GM18909 (cell line): ENCODE data around the gene EDEM3.
A peak's percentile ranks its signal among the peaks of the same experiment; 100 is the strongest.
"Not testable (repeated sequence)": the region's sequence is repeated elsewhere in the genome, so short reads cannot be mapped to it uniquely, and the experiment has no call there.

ENCODE experiments used
- ATAC-seq: cut with Tn5 transposase; IDR thresholded peaks from one replicate; pipeline ENCODE4 v1.9.1; 2021; ENCODE audit warnings: mild to moderate bottlenecking; ENCODE audit not compliant: unreplicated experiment, poor library complexity

EDEM3 gene, protein sequence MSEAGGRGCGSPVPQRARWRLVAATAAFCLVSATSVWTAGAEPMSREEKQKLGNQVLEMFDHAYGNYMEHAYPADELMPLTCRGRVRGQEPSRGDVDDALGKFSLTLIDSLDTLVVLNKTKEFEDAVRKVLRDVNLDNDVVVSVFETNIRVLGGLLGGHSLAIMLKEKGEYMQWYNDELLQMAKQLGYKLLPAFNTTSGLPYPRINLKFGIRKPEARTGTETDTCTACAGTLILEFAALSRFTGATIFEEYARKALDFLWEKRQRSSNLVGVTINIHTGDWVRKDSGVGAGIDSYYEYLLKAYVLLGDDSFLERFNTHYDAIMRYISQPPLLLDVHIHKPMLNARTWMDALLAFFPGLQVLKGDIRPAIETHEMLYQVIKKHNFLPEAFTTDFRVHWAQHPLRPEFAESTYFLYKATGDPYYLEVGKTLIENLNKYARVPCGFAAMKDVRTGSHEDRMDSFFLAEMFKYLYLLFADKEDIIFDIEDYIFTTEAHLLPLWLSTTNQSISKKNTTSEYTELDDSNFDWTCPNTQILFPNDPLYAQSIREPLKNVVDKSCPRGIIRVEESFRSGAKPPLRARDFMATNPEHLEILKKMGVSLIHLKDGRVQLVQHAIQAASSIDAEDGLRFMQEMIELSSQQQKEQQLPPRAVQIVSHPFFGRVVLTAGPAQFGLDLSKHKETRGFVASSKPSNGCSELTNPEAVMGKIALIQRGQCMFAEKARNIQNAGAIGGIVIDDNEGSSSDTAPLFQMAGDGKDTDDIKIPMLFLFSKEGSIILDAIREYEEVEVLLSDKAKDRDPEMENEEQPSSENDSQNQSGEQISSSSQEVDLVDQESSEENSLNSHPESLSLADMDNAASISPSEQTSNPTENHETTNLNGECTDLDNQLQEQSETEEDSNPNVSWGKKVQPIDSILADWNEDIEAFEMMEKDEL

DNA sequence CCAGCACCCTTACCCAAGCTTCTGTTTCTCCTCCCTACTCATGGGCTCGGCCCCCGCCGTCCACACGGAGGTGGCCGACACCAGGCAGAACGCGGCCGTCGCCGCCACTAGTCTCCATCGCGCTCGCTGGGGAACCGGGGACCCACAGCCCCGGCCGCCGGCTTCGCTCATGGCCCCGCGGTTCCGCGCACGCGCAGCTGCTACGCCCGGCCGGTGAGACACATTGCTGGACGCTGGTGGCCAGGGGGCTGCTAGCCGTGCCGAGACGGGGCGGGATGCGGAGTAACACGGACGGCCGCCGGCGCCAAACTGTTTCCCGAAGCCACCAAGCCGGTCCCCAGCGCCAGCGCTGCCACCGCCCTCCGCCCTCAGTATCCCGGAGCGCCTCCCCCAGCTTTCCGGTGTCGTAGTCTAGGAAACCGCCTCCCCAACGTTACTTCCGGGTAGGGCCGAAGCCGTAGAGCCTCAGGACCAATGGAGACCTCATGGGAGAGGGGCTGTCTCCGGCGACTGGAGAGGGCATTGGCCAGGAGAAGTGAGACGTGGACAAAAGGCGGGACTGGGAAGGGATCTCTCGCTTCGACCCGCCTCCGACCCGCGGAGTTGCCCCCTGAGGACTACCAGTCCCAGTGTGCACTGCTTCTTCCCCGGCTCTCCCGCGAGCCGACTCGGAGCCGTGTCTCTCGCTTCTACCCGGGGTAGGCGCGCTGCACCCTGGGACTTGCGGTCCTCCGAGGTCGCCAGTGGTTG lies at the start of gene EDEM3:
Gene EDEM3, minus strand, starts transcription at position 383 of the 750 bp plus-strand sequence. Its CDS starts 212 bp downstream, at position 171.
- ATAC-seq, result peak; percentile 91

DNA sequence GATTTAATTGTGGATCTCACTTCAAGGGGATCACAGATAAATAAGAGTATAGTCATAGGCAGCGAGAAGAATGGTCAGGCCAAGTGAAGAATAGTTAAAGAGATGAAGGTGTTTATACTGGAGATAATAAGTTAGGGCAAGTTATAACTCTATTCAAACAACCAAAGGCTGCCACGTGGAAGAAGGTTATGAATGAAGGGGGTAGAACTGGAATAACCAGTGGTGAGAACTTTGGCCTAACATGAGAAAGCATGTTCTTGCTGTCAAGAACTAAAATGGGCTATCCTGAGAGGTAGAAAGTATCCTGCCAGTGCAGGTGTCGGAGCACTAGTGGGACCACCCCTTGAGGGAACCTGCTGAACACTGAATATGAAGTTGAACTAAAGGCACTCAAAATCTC lies 49.6 kb upstream of the EDEM3 start:
- no peak for ATAC-seq

DNA sequence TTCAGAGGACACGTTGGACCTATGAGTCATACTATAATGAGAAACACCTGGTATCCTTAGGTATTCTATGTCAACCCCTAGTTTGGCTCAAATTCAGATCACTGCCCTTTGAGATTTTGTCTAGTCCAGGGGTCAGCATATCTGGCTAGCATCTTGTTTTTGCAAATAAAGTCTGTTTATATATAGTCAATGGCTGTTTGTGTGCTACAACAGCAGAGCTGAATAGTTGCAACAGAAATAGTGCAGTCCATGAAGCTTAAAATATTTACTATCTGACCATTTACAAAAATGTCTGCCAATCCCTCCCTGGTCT lies 48.5 kb upstream of the EDEM3 start:
- no peak for ATAC-seq

DNA sequence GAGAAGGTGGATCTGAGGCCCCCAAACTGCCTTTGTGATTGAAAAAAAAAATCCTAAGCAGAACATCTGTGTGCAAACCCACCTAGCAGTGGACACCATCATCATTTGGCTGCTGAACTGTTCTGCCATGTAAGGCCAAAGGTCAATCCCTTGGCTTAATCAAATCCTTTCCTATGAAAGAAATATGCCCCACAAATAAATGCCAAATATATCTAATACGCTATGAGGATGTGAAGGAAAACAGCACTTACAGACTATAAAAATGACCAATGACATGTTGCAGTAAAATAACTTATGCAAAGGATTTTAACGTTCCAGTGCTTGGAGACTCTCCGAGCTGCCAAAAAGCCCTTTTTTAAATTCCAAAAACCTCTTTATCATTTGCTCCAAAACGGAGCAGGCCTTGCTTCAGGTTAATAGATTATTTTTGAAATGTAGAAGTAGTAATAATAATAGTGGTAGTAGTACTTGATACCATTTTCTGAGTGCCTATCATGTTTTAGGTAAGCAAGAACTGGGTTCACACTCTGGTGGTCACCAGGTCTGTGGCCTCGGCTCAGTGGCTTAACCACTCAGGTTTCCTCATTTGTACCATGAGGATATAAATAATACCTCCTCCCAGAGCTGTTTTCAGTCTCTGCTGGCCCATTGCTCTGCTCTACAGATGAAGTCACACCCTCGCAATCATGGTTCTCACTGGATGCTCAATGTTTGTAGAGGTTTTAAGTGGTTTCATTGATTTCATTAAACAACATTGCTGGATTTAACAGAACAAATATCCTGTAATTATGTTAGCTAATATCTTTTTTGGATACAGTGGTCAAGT lies 47.9 kb upstream of the EDEM3 start:
- no peak for ATAC-seq

DNA sequence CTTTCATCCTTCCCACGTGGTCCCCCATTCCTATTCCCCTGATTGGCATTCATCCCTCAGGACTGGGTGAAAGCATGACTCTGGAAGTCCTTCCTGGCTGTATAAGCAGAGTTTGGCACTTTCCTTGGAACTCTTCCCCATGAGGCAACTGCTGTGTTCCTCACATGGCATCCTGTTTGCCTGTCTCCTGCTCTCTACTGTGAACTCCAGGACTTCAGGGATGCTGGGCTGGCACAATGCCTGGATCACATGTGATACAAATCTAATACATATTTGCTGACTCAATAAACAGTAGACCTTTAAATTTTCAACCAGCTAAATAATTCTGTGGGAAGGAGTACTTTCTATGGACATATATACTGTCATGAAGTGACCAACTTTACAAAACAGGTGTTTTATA lies 46.8 kb upstream of the EDEM3 start:
- ATAC-seq, result no peak

DNA sequence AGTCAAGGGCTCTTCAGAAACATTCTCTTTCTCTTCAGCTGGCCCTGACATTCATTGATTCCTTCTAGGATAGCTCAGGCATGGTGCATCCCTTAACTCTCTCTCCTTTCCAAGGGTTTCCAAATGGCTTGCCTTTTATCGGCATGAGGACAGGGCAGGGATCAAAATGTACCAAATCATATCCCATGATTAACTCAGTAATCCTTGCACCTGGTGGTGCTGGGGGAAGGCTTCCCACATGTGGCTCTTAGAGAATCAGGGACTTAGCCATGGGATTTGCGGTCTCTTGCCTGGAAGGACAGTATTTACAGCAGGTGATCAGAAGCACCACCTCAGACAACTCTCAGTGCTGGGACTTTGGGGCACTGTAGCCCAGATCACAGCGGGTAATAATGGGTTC lies 46.2 kb upstream of the EDEM3 start:
- no peak for ATAC-seq

DNA sequence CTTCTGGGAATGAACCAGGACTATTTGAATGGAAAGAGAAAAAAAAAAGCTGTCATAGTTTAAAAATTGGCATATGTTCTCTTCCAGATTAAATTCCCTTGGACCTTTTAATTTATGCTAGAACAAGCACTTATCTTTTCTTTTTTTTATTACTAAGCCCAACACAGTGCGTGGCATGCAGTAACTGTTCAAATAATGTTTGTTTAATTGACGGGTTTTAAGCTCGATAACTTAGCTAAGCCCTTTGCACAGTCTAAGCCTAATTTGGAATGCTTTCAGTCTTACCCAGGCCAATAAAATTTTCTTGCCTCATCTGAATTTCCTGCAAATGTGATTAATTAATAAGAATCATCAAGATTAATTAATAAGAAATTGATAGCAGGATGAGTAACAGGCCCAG lies 39.3 kb upstream of the EDEM3 start:
- ATAC-seq, result no peak

DNA sequence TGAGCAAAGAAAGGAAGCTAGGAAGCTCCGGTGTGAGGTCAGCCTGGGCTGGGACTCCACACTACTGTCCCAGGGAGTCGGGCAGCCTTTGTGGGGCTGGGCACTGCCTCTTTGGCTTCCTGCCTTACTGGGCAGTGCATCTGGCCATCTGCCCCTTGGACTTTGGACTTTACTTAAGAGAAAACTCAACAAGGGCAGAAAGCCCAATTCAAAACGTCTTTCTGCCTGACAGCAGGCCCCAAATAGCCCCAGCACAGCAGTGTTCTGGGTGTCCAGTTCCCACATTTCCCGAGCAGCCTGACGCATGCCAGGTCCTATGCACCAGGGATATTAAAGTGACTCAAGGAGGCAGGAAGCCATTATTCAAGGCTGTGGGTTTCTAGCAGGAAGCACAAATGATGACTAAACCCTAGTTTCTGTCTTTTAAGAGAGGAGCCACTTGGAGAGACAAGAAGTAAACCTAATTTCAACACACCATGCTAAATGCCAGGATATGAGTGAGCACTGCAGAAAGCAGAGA lies 37.9 kb upstream of the EDEM3 start:
- no peak for ATAC-seq

DNA sequence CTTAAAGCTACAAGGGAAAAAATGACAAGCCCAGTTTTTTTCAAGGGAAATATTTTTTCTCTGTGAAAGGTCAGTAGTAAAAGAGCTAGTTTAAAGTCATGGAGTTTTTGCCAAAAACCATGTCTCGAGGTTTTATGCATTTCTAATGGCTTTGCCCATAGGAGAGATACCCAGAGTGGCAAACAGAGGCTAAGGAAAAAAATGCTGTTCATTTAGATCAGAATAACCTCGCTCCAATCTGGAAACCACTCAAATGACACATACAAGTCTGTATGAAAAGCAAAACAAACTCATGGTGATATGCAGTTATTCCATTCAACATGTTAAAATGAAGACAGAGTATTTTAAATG lies 36.9 kb upstream of the EDEM3 start:
- ATAC-seq, result no peak

DNA sequence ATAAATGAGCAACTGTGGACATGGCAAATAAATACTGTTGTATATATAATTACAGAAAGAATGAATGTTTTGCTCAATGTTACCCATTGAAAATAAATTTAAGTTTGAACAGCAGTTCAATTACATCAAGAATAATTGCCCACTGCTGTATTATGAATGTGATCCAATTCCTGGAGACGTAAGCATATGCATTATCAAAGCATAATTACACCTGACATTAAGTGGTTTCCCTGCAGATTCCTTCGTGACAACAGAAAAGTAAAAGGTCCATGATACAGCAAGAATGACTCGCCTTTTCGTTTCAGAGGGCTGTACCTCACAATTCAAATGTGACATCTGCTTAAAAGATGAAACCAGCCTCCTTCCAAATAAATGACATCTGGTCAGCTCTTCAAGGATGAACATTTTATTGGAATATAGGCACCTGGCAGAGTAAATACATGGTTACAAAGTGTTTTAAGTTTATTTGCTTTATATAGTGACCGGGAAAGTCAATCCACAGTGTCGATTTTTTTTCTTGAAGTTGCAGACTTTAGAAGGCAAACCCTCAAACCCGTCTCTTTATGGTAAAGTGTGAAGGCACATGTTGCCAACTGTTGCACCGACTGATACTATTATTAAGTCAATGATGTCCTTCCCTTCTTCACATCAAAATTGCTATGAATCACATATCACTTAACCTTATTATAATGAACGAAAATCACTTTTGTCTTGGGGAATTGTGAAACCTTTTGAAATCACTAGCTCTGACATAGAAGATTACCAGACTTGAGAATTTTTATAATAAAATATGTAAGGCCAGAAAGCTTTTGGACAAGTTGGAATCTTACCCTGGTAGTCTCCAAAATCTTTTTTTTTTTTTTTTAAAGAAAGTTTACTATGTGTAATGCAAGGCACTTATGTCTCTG lies 36.2 kb upstream of the EDEM3 start:
- no peak for ATAC-seq

DNA sequence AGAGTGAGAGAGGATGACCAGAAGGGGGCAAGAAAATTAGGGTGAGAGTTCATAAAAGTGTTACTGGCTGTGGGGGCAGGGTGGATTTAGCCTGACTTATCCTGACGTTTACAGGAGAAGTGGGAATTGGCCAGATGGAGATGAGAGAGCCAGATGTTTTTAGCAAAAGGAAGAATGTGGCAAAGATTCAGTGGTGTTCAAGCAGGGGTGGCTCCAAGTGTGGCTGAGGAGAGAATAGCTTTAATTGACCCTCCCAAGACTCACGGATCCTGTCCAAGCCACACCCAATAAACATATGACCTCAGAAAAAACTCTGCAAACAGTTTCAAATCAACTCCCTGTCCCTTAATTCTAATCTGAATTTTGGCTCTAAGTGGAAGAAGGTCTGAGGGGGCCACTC lies 35.2 kb upstream of the EDEM3 start:
- no peak for ATAC-seq

DNA sequence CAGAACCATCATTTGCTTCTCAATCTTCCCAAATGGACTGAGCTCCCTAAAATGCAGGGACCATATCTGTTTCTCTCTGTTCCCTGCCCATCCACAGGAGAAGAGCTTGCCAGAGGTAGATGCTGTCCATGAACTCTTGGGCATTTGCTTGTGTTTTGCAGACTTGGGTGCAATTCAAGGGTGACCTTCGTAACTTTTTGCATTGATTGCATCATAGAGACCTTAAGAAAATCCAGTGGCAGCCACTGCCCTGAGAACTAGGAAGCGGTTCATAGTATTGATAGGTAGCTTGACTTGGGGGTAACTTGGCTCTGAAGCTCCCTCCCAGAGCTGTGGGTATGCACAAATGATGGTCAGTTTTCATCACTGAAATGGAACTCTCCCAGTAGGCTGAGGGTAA lies 34.3 kb upstream of the EDEM3 start:
- ATAC-seq, result no peak

DNA sequence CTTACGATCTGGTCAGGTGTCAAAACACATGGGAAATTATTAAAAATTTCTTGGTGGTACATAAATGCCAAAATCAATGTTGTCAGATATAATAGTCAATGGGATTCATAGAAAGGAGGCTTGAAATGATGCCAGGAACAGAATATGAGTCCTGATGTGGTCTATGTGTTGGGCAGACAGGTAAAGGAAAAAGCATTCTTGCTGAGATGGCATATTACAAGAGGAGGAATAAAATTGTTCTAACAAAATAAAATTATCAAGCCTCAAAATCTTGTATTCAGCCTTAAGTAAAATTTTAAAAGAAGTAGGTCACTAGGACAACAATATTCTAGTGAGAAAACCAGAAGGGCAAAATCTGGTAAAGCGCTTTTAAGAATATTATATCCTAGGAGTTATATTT lies 30.9 kb upstream of the EDEM3 start:
- no peak for ATAC-seq

DNA sequence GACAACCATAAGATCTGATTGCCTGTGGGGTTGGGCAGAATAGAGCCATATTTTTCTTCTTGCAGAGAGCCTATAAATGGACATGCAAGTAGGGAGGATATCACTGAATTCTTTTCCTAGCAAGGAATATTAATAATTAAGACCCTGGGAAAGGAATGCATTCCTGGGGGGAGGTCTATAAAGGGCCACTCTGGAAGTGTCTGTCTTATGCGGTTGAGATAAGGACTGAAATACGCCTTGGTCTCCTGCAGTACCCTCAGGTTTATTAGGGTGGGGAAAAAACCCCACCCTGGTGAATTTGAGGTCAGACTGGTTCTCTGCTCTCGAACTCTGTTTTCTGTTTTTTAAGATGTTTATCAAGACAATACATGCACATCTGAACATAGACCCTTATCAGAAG lies 29.1 kb upstream of the EDEM3 start:
- not testable (repeated sequence) for ATAC-seq

DNA sequence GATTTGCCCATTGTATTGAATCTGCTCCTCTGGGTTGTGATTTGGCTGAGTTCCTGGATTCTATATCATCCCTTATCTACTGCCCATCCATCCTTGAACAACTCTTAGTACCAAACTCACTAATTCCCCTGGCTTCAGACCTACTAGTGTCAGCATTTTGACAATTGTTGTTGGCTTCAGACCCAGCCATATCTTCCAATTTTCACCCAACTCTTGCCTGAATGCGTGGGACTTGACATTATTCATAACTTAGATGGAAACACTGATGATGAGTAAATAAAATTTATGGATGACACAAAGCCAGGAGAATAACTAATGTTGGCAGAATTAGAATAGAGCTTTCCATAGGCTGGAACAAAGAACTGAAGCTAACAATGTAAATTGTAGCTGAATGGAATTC lies 27.3 kb upstream of the EDEM3 start:
- no peak for ATAC-seq

DNA sequence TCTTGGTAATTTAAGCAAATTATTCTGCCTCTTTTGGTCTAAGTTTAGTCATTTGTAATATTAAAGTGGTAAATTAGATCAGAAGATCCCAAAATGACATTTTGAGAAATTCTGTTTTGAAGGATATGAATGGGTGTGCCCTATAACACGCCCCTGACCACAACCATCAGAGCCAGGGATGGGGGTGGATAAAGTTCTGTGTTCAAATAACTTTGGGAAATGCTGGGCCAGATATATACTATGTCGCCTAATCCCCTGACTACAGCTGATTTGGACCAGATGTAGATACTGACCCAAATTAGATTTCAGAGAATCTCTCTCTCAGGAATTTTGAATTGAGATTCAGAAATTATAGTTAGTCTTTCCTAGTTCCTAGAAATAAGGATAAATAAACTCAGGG lies 21.2 kb upstream of the EDEM3 start:
- no peak for ATAC-seq

DNA sequence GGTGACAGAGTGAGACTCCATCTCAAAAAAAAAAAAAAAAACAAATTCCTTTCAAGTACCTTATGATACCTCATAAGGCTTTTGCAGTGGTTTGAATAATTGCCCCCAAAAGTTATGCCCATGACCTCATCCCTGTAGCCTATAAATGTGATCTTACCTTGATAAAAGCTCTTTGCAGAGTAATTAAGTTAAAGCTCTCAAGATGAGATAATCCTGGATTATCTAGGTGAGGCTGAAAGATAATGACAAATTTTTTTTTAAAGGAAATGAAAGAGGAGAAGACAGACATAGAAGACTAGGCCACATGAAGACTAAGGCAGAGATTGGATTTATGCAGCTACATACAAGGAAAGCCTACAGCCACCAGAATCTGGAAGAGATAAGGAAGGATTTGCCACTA lies 20.7 kb upstream of the EDEM3 start:
- ATAC-seq, result no peak

DNA sequence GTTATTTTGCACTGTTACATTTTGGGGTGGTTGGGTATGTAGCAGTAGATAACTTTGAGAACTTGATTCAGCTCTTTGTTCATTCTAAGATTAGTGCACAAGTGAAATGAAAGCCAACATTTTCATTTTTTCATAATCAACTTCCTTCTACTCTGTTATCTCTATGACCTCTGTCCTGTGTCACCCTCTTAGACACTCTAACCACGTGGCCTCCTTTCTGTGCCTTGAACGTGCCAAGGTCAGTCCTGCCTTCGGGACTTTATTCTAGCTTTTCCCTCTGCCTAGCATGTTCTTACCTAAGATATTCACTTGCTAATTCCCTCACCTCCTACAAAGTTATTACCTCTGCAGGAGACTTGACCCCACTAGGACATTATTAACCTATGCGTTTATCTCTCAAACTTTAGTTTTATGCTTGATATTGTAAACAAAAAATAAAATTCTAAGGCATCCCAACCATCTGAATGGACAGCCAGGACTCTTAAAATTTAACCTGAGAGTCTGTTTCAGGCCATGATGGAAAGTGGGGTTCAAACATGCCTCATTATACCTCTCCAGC lies 19.2 kb upstream of the EDEM3 start:
- no peak for ATAC-seq
